PC-3 (cell line): Measurements from ENCODE around the gene FMNL3. TPM values are rescaled to one million over a fixed set of nuclear protein-coding genes. Genes with fewer than 3 reads are reported as not detected.

Experiments
- ATAC-seq: fragments of 200-7000 bp; cut with Tn5 transposase; 2 replicates; pipeline ENCODE4 v1.9.1; 2020; ENCODE audit warnings: mild to moderate bottlenecking, moderate library complexity
- BruUV-seq: library from RNA; stranded (reverse); fragments of 400-500 nt; replicated peaks from 2 replicates; lab custom pipeline; 2021; lab: Mats Ljungman, UMichigan
- CTCF ChIA-PET: fragments of 300-600 bp; sonication (Branson Sonifier 250); formaldehyde crosslinking; loops from one replicate; lab custom pipeline; 2022; ENCODE audit warnings: antibody characterized with exemption; lab: Charles Lee
- POLR2A ChIA-PET: fragments of 300-600 bp; sonication (Branson Sonifier 250); formaldehyde crosslinking; loops from one replicate; lab custom pipeline; 2022; ENCODE audit warnings: antibody characterized with exemption; ENCODE audit not compliant: unreplicated experiment; lab: Charles Lee
- DNase-seq: peaks from one replicate; pipeline ENCODE4 v3.0.0-alpha.2; 2015
- H2AFZ ChIP-seq: fragments of 300-600 bp; sonication (generic); 2 replicates; pipeline ENCODE4 v1.6.0; 2016; ENCODE audit warnings: antibody characterized with exemption, low read length
- H3F3A ChIP-seq: fragments of 300-600 bp; sonication (generic); one replicate; pipeline ENCODE4 v1.6.0; 2017; ENCODE audit warnings: antibody characterized with exemption, low read length, control low read depth, mild to moderate bottlenecking; ENCODE audit not compliant: unreplicated experiment
- H3K27ac ChIP-seq: fragments of 300-600 bp; sonication (generic); 2 replicates; pipeline ENCODE4 v1.5.1; 2016; ENCODE audit warnings: mild to moderate bottlenecking, low read length
- H3K27me3 ChIP-seq: fragments of 300-600 bp; sonication (generic); 2 replicates; pipeline ENCODE4 v1.6.1; 2016; ENCODE audit warnings: low read length, mixed read lengths
- H3K36me3 ChIP-seq: fragments of 300-600 bp; sonication (generic); 2 replicates; pipeline ENCODE4 v1.6.1; 2016; ENCODE audit warnings: low read depth, mixed run types, low read length, mixed read lengths
- H3K4me1 ChIP-seq: fragments of 300-600 bp; sonication (generic); 2 replicates; pipeline ENCODE4 v1.5.1; 2016; ENCODE audit warnings: low read length; ENCODE audit not compliant: insufficient read depth
- H3K4me2 ChIP-seq: fragments of 300-600 bp; sonication (generic); 2 replicates; pipeline ENCODE4 v1.6.0; 2016; ENCODE audit warnings: low read length
- H3K4me3 ChIP-seq: fragments of 300-600 bp; sonication (generic); 2 replicates; pipeline ENCODE4 v1.5.1; 2016; ENCODE audit warnings: mild to moderate bottlenecking, low read length, mixed read lengths
- H3K79me2 ChIP-seq: fragments of 300-600 bp; sonication (generic); 2 replicates; pipeline ENCODE4 v1.6.1; 2017; ENCODE audit warnings: low read length, mixed read lengths
- H3K9ac ChIP-seq: fragments of 300-600 bp; sonication (generic); 2 replicates; pipeline ENCODE4 v1.6.0; 2016; ENCODE audit warnings: mild to moderate bottlenecking, low read length
- H3K9me2 ChIP-seq: fragments of 300-600 bp; sonication (generic); replicated peaks from 2 replicates; pipeline ENCODE4 v1.6.1; 2016; ENCODE audit warnings: mixed run types, low read length, mixed read lengths
- H3K9me3 ChIP-seq: fragments of 300-600 bp; sonication (generic); 2 replicates; pipeline ENCODE4 v1.6.1; 2016; ENCODE audit warnings: low read length, mixed read lengths
- H4K20me1 ChIP-seq: fragments of 300-600 bp; sonication (generic); 2 replicates; pipeline ENCODE4 v1.6.1; 2016; ENCODE audit warnings: low read length, mixed read lengths
- EZH2 ChIP-seq: fragments of 300-600 bp; sonication (generic); IDR thresholded peaks from one replicate; pipeline ENCODE4 v1.6.1; 2017; ENCODE audit warnings: antibody characterized with exemption, mild to moderate bottlenecking, low read length; ENCODE audit not compliant: unreplicated experiment
- EZH2phosphoT487 ChIP-seq: fragments of 300-600 bp; sonication (generic); IDR thresholded peaks from 2 replicates; pipeline ENCODE4 v1.6.1; 2018; ENCODE audit warnings: mild to moderate bottlenecking, antibody characterized with exemption, low read length, borderline replicate concordance
- intact Hi-C: fragments of 100-400 bp; cut with micrococcal nuclease; formaldehyde crosslinking; loops from 2 replicates; pipeline ENCODE4 v1.9.0; 2023
- total RNA-seq: library from RNA; depleted of rRNA; stranded (reverse); fragments of >200 nt; gene quantifications from 2 replicates; pipeline ENCODE4 v1.2.3, GENCODE V29; 2014
- TF ChIP-seq, protein P1 (sequence below): fragments of 300-600 bp; sonication (generic); conservative IDR thresholded peaks from 2 replicates; pipeline ENCODE4 v1.5.1; 2017; ENCODE audit warnings: antibody characterized with exemption, low read depth, mild to moderate bottlenecking, low read length

The FMNL3 gene
- total RNA-seq, 1 experiment from 2014 or later = 6.2 TPM

DNA sequence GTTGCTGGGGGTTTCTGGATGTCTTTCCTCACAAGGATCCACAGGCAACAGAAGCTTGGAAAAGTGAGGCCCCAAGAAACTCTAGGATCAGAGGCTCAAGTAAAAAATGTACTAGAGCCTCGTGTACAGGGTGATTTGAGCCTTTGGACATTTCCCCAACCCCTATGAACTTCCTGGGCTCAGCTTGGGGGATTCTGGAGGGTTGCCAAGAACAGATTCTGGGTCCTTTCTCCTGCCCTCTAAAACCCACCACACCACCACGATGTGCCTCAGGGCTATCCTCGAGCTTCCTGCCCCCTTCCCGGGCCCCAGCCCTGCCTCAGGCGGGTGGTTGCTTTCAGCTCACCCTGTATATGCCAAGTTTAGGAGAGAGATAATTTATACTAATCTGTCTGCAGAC, 102.3 kb downstream of the FMNL3 start:
- TF ChIP-seq EZH2 (no peak), EZH2phosphoT487 (no peak)
- TF ChIP-seq, protein P1, sequence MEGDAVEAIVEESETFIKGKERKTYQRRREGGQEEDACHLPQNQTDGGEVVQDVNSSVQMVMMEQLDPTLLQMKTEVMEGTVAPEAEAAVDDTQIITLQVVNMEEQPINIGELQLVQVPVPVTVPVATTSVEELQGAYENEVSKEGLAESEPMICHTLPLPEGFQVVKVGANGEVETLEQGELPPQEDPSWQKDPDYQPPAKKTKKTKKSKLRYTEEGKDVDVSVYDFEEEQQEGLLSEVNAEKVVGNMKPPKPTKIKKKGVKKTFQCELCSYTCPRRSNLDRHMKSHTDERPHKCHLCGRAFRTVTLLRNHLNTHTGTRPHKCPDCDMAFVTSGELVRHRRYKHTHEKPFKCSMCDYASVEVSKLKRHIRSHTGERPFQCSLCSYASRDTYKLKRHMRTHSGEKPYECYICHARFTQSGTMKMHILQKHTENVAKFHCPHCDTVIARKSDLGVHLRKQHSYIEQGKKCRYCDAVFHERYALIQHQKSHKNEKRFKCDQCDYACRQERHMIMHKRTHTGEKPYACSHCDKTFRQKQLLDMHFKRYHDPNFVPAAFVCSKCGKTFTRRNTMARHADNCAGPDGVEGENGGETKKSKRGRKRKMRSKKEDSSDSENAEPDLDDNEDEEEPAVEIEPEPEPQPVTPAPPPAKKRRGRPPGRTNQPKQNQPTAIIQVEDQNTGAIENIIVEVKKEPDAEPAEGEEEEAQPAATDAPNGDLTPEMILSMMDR = no peak
- no TSS peak for BruUV-seq

DNA sequence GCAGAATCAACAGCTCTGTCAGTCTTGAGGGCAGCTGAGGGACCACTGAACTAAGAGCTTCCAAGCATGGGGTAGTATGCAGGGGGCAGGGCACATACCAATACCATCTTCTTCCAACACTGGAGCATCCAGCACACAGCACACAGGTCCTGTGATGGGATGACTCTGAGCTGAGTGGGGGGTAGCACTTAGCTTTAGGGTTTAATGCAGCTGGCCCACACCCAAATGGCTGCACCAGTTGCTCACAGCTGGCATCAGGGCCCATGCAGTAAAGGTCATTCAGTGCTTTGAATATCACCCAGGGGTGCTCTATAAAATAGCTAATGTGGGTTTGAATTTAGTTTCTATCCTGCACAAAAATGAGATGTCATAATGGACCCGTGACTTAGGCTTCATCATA, 103.5 kb downstream of the FMNL3 start:
- Histone ChIP-seq H3K9me3 (no peaks in the 10 kb centered on the region), H3F3A (no peaks in the 10 kb centered on the region), H3K9ac (no peak overlapping the region), H4K20me1 (no peaks in the 10 kb centered on the region; the same call in 1 of the 2 replicates), H2AFZ (no peak overlapping the region), H3K27ac (no peak overlapping the region), H3K4me2 (no peak overlapping the region), H3K9me2 (no peaks in the 10 kb centered on the region), H3K4me1 (no peaks in the 10 kb centered on the region), H3K79me2 (no peaks in the 10 kb centered on the region), H3K4me3 (no peak overlapping the region), H3K36me3 (no peaks in the 10 kb centered on the region), H3K27me3 (no peaks in the 10 kb centered on the region)
- ATAC-seq (no peak), DNase-seq (no peak)
- BruUV-seq = no TSS peak
- POLR2A ChIA-PET = no interaction called here
- TF ChIP-seq EZH2 = no peak
- TF ChIP-seq, protein P1 = no peak
- no peak for TF ChIP-seq EZH2phosphoT487
- CTCF ChIA-PET = no interaction called here
- intact Hi-C loops = no loop called here

More for the DNA sequence above, 102.3 kb downstream of the FMNL3 start:
- Histone ChIP-seq H3K36me3 (no peaks in the 10 kb centered on the region), H3K9me3 (no peaks in the 10 kb centered on the region), H4K20me1 (no peaks in the 10 kb centered on the region; the same call in 1 of the 2 replicates), H3K79me2 (no peaks in the 10 kb centered on the region), H3K4me1 (no peaks in the 10 kb centered on the region), H2AFZ (no peak overlapping the region), H3F3A (no peaks in the 10 kb centered on the region), H3K4me2 (no peak overlapping the region), H3K27ac (no peak overlapping the region), H3K4me3 (no peak overlapping the region), H3K9me2 (no peaks in the 10 kb centered on the region), H3K9ac (no peak overlapping the region), H3K27me3 (no peaks in the 10 kb centered on the region)
- DNase-seq (no peak), ATAC-seq (no peak)
- POLR2A ChIA-PET = no interaction called here
- CTCF ChIA-PET = no interaction called here
- intact Hi-C loops = no loop called here

DNA sequence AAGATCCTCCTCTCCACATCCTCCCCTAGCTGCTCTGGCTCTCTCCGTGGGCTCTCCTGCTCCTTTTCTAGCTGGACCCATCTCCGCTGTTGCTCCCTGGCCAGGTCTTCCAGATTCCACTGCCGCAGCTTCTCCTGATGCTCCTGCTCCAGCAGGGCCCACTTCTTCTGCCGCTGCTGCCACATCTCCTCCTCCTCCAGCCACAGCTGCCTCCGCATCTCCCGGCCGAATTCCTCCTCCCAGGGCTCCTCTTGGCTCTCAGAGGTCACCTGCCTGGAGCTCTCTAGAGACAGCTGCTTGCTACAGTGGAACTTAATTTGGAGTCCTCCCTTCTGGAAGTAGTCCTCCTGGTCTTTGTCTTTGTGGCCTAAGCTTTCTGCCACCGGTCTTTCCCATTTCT, 107.2 kb downstream of the FMNL3 start:
- Histone ChIP-seq H3K9me2 (no peaks in the 10 kb centered on the region), H4K20me1 (no peaks in the 10 kb centered on the region; the same call in 1 of the 2 replicates), H3K4me3 (no peak overlapping the region), H3K27me3 (no peaks in the 10 kb centered on the region), H3K9me3 (no peaks in the 10 kb centered on the region), H3K36me3 (no peaks in the 10 kb centered on the region), H3K9ac (no peak overlapping the region), H3K79me2 (no peaks in the 10 kb centered on the region), H3F3A (no peaks in the 10 kb centered on the region), H2AFZ (no peak overlapping the region), H3K4me1 (no peaks in the 10 kb centered on the region), H3K4me2 (no peak overlapping the region), H3K27ac (no peak overlapping the region)
- DNase-seq = no peak
- ATAC-seq = no peak
- CTCF ChIA-PET = no interaction called here
- TF ChIP-seq EZH2 (no peak), EZH2phosphoT487 (no peak)
- TF ChIP-seq, protein P1 = no peak
- POLR2A ChIA-PET = no interaction called here
- intact Hi-C loops = no loop called here
- BruUV-seq = no TSS peak
